Measurements from ENCODE around the gene KCNQ1.
A peak's percentile ranks its signal among the peaks of the same experiment; 100 is the strongest.

KCNQ1 gene

DNA sequence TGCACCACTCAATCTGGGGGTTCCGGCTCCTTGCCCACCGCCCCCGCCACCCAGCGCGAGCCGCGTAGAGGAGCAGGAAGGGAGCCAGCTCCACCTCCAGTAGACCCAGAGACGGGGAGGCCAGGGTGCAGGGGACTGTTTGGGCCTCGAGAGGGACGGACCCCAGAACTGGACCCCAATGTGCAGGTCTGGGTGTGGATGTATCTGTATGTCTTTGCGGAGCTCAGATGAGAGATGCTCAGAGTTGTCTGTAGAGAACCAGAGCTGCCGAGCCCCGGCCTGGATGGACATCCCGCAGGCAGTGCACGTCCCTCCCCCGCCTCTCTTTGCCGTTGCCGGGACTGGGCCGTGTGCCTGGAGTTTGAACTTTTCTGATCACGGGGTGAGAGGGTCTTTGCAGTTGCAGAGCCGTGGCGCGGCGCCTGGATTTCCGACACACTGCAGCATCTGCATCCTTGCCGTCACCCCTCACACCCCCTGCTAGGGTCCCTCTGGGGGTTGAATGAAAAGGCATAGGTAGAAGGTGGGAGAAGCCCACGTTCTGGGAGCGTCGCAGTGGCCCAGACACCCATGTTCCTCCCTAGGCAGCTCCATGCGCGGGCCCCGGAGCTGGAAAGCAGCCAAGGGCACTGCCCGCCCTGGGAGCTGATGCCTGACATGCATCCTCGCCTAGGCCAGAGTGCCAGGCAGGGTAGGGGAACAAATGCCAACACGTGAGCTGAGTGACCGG, 105.2 kb downstream of the KCNQ1 start:
- Mint-ChIP-seq H3K9me3 (no peaks in the 10 kb centered on the region), H3K27me3 (no peaks in the 10 kb centered on the region), H3K4me3 (no peak overlapping the region), H3K4me1 (peaks cover 3% of the 10 kb centered on the region), H3K27ac (peak overlapping the region; percentile 52), H3K36me3 (no peaks in the 10 kb centered on the region)
- DNase-seq = peak; percentile 16
- CTCF ChIA-PET = no interaction called here

DNA sequence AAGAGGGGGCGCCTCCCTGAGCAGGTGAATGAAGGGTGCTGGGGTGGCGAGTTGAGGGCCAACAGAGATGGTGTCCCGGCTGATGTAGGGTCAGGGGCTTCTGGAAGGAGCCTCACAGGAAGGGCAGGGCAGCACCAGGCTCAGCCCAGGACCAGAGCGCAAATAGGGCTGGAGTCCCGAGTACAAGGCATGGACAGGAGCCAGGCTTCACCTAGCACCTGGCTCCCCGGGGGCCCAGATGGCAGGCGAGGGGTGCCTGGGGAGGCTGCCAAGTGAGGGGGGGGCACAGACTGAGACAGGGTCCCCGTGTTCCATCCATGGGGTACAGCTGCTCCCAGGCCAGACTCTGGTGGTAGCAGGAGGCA, 105.8 kb downstream of the KCNQ1 start:
- CTCF ChIA-PET = no interaction called here
- Mint-ChIP-seq H3K4me3 (no peak overlapping the region), H3K4me1 (peaks cover 3% of the 10 kb centered on the region), H3K36me3 (no peaks in the 10 kb centered on the region), H3K27ac (no peak overlapping the region), H3K9me3 (no peaks in the 10 kb centered on the region), H3K27me3 (no peaks in the 10 kb centered on the region)
- DNase-seq = peak; percentile 3

DNA sequence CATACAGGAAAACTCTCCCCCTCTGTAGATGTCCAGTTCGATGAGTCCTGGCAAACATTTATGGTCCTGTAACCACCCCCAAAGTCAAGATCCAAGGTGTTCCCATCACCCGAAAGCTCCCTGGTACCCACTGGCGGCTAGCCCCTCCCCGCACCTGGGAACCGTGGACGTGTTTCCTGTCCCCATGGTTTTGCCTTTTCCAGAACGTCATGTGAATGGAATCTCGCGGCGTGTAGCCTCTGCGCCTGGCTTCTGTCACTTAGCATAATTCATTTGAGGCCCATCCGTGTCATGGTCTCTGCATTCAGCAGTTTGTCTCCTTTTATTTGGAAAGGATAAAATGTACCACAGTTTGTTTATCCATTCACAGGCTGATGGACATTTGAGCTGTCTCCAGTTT, 106.3 kb downstream of the KCNQ1 start:
- H3K27me3 Mint-ChIP-seq = no peaks in the 10 kb centered on the region
- H3K4me3 Mint-ChIP-seq = no peak overlapping the region
- H3K36me3 Mint-ChIP-seq = no peaks in the 10 kb centered on the region
- peak; percentile 8 for DNase-seq
- CTCF ChIA-PET = no interaction called here
- no peak overlapping the region for H3K27ac Mint-ChIP-seq
- peaks cover 3% of the 10 kb centered on the region for H3K4me1 Mint-ChIP-seq
- no peaks in the 10 kb centered on the region for H3K9me3 Mint-ChIP-seq

DNA sequence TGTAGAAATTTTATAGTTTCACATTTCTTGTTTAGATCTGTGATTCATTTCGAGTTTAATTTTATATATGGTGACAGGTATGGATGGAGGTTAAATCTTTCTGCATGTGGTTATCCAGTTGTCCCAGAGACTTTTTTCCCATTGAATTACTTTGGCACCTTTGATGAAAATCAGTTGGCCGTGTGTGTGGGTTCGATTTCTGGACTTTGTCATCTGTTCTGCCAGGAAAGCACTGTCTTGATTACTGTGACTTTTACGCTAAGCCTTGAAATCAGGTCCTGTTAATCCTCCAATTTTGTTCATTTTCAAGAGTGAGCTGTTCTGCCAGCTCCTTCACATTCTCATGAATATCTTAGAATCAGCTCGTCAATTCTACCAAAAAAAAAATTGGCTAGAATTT, 107.4 kb downstream of the KCNQ1 start:
- Mint-ChIP-seq H3K4me3 (no peak overlapping the region), H3K27me3 (no peaks in the 10 kb centered on the region), H3K36me3 (no peaks in the 10 kb centered on the region), H3K27ac (no peak overlapping the region), H3K4me1 (peaks cover 3% of the 10 kb centered on the region), H3K9me3 (no peaks in the 10 kb centered on the region)
- no peak for DNase-seq
- CTCF ChIA-PET = interaction anchor here (0.6 kb wide), 1 partner anchor 336 kb away, joined by 3 read pairs; no protein-coding TSS in a partner anchor

DNA sequence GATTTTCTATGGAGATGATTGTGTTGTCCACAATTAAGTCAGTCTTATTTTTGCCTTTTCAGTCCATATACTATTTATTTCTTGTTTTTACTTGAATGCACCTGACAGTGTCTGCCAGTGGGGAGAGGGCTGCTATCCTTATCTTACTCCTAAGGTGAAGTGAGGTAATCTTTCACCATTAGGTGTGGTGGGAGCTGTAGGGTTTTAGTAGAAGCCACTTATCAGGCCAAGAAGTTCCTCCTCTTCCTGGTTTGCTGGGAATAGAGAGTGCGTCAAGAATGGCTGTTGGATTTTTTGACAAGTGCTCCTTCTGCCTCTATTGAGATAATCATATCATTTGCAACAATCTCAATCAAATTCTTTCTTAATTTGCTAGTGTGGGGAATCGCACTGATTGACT, 108.4 kb downstream of the KCNQ1 start:
- Mint-ChIP-seq H3K27ac (no peak overlapping the region), H3K4me3 (no peak overlapping the region), H3K4me1 (peaks cover 3% of the 10 kb centered on the region), H3K36me3 (no peaks in the 10 kb centered on the region), H3K27me3 (no peaks in the 10 kb centered on the region), H3K9me3 (no peaks in the 10 kb centered on the region)
- DNase-seq = no peak
- CTCF ChIA-PET = no interaction called here

DNA sequence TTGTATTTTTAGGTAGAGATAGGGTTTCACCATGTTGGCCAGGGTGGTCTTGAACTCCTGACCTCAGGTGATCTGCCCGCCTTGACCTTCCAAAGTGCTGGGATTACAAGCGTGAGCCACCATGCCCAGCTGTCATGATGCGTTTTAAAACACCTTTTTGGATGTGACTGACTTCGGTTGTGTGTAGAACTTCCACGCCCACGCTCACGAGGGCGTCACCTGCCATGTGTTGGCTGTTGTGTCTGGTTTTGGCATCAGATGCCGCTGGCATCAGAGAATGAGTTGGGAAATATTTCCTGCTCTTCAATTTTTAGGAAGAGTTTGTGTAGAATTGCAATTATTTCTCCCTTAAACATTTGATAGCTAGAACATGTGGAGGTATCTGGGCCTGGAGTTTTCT, 109.1 kb downstream of the KCNQ1 start:
- H3K27me3 Mint-ChIP-seq = no peaks in the 10 kb centered on the region
- DNase-seq = no peak
- CTCF ChIA-PET = no interaction called here
- no peaks in the 10 kb centered on the region for H3K9me3 Mint-ChIP-seq
- H3K27ac Mint-ChIP-seq = no peak overlapping the region
- peaks cover 5% of the 10 kb centered on the region for H3K4me1 Mint-ChIP-seq
- H3K4me3 Mint-ChIP-seq = no peak overlapping the region
- no peaks in the 10 kb centered on the region for H3K36me3 Mint-ChIP-seq

DNA sequence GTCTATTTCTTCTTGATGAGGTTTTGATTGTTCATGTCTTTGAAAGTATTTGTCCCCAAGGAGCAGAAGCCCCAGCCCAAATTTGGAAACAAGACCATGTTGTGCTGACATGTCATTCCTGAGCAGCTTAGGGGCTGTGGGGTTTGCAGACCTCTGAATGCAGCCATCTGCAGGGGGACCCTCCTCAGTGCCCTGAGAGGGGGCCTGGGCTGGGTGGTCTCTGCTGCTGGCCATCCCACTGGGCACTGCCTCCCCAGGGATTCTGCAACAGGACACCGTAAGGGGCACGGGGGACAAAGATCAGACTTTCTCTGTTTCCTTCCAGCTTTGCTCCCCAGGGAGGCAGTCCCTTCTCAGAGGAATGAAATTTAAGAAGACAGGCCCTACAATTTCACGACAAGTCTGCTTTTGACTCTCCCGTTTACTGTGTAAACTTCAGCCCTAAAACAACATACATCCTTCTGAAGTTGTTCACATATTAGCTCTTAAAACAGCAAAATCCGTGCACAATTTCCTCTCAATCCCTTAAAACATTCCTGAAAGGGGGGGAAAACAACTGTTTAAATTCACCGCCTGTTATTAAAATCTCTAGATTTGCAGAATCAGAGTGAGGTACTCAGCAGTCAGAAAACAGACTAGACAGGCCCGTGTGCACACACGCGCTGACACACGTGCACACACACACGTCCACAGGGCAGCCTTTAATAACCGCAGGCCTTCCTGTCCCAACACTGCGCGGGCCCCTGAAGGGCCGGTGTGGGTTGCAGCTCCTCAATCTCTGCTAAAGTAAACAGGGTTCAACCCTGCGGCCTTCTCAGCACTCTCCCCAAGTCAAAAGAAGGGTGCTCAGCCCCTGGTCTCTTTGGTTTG, 109.8 kb downstream of the KCNQ1 start:
- no peak for DNase-seq
- no peaks in the 10 kb centered on the region for H3K36me3 Mint-ChIP-seq
- H3K4me1 Mint-ChIP-seq = peaks cover 8% of the 10 kb centered on the region
- no peak overlapping the region for H3K4me3 Mint-ChIP-seq
- H3K27ac Mint-ChIP-seq = no peak overlapping the region
- H3K9me3 Mint-ChIP-seq = no peaks in the 10 kb centered on the region
- CTCF ChIA-PET = no interaction called here
- H3K27me3 Mint-ChIP-seq = no peaks in the 10 kb centered on the region

DNA sequence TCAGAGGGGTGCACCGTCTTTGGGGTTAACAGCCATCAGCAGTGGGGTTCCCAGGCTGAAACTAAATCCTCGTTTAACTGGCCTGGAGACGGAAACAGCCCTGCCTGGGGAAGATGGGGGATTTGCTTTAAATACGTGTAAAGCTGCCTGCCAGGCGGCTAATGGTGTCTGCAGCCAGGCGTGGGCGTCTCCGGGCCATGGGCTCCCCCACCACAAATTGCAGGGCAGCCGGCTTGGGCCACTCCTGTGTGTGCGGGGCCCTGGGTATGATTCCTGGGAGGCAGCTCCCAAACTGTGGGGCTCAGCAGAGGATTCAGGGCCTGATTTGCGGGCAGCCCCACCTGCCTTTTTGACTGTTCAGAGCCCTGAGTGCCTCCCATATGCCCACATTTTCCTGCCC, 110.5 kb downstream of the KCNQ1 start:
- Mint-ChIP-seq H3K4me3 (no peak overlapping the region), H3K9me3 (no peaks in the 10 kb centered on the region), H3K27ac (no peak overlapping the region), H3K36me3 (no peaks in the 10 kb centered on the region), H3K27me3 (no peaks in the 10 kb centered on the region), H3K4me1 (peaks cover 8% of the 10 kb centered on the region)
- CTCF ChIA-PET = no interaction called here
- no peak for DNase-seq

DNA sequence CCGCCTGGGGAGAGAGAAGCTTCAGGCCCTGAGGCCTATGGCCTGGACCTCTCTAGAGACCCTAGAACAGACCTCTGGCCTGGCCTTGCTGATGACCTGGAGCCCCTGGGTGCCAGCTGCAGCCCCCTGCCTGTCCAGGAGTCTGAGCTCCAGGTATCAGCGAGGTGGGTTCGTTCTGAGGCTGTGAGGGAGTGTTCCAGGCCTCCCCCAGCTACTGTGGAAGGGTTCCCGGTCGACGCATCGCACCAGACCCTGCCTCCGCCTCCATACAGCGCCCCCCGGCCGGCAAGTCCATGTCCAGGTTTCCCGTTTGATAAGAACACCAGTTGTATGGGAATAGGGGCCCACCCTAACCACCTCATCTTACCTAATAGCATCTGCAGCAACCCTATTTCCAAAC, 111.1 kb downstream of the KCNQ1 start:
- Mint-ChIP-seq H3K36me3 (no peaks in the 10 kb centered on the region), H3K27ac (no peak overlapping the region), H3K4me3 (no peak overlapping the region), H3K27me3 (no peaks in the 10 kb centered on the region), H3K4me1 (peaks cover 8% of the 10 kb centered on the region), H3K9me3 (no peaks in the 10 kb centered on the region)
- CTCF ChIA-PET = no interaction called here
- no peak for DNase-seq

DNA sequence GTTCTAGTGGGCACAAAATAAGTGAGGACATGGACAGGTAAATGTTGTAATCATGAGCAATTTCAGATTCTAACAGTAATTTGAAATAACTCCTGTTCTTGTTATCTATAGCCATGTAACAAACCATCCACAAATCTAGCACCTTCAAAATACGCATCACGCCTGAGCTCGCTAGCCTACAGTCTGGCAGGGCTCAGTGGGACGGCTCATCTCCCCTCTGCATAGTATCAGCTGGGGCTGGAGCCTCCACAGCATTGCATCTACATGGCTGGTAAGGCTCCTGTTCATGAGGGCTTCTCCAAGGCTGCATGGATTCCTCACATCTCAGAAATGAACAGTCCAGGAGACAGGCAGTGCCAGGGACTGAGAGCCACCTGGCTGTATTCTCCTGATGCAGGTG, 112.6 kb downstream of the KCNQ1 start:
- Mint-ChIP-seq H3K27ac (no peak overlapping the region), H3K36me3 (no peaks in the 10 kb centered on the region), H3K27me3 (no peaks in the 10 kb centered on the region), H3K4me1 (peaks cover 8% of the 10 kb centered on the region), H3K9me3 (no peaks in the 10 kb centered on the region), H3K4me3 (no peak overlapping the region)
- CTCF ChIA-PET = no interaction called here
- DNase-seq = no peak

DNA sequence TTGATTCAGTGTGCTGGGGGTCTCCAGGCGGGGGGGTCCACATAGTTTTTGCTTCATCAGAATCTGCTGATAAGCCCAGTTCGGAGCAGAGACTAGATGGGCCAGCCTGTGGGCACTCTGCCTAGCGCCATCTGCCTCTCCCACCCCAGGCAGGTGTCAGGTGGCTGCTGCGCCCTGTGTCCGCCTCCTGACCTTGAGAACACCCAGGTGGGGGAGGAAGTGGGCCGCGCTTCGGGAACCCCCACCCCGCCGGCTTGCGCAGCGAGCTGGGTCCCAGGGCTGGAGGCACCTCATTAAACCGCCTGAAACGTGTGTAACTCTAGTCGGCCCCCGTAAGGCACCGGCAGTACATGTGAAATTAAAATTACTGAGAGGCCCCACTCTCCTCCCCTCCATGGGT, 113.6 kb downstream of the KCNQ1 start:
- H3K27ac Mint-ChIP-seq = no peak overlapping the region
- CTCF ChIA-PET = no interaction called here
- no peaks in the 10 kb centered on the region for H3K27me3 Mint-ChIP-seq
- DNase-seq = no peak
- no peaks in the 10 kb centered on the region for H3K36me3 Mint-ChIP-seq
- H3K4me1 Mint-ChIP-seq = peaks cover 5% of the 10 kb centered on the region
- no peak overlapping the region for H3K4me3 Mint-ChIP-seq
- H3K9me3 Mint-ChIP-seq = no peaks in the 10 kb centered on the region

DNA sequence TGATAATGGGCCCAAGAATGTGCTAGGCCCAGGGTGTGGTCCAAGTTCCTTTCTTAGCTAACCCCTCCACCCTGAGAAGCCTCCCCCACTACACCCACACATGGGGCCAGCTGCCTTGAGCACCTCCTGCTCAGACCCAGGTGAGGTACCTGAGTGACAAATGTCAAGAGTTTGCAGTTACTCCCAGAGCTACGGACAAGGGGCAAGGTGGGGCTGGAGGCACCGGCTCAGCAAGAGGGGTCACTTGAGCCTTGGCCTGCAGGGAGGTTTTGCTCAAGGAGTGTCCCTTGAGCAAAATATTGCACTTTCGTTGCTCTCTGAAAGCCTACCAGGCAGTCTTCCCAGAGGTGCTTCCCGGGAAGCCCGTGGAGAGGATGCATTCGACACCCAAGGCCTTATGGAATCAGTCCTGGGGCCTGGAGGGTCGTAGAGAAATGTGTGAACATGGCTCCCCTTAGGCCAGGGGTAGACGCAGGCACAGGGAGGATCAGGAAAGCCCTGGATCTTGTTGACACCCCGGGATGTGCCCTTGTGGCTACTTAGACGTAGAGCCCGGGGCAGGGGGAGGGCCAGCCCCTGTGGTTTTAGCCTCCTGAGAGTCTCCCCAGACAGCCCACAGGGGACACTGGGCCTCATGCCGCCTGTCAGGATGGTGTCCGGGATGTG, 114.2 kb downstream of the KCNQ1 start:
- DNase-seq = no peak
- H3K4me1 Mint-ChIP-seq = peaks cover 5% of the 10 kb centered on the region
- H3K27ac Mint-ChIP-seq = no peak overlapping the region
- H3K27me3 Mint-ChIP-seq = no peaks in the 10 kb centered on the region
- H3K9me3 Mint-ChIP-seq = no peaks in the 10 kb centered on the region
- CTCF ChIA-PET = no interaction called here
- no peaks in the 10 kb centered on the region for H3K36me3 Mint-ChIP-seq
- no peak overlapping the region for H3K4me3 Mint-ChIP-seq

DNA sequence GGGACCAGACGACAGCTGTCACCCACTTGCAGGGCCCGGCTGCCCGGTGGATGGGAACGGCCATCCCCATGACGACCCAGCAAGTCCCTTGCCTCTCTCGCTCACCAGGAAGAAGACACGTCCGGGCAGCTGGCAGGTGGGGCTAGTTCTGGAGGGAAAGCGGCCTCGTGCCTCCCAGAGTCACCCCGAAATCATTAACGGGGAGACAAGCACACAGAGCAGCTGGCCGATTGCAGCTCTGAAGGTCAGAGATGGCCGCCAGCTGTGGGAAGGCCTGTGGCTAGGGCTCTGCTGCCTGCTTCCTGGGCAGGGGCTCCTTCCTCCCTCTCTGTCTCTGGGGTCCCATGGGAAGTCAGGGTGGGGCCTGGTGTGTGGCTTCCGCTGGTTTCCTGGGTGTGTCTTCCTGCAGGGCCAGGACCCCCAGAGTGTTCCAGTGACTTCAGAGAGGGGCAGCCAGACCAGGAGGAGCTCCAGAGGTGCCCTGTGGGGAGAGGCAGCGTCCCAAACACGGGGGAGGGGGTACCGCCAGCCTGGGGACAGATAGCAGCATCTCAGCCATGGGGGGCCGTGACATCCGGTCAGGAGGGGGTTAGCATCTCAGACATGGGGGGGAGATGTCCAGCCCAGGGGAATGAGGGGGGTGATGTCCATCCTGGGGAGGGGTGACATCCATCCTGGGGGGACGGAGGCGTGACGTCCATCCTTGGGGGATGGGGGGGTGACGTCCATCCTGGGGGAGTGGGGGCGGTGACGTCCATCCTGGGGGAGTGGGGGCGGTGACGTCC, 114.9 kb downstream of the KCNQ1 start:
- no peaks in the 10 kb centered on the region for H3K9me3 Mint-ChIP-seq
- H3K4me1 Mint-ChIP-seq = peaks cover 5% of the 10 kb centered on the region
- no peak overlapping the region for H3K4me3 Mint-ChIP-seq
- H3K27me3 Mint-ChIP-seq = no peaks in the 10 kb centered on the region
- H3K27ac Mint-ChIP-seq = no peak overlapping the region
- CTCF ChIA-PET = no interaction called here
- H3K36me3 Mint-ChIP-seq = no peaks in the 10 kb centered on the region
- no peak for DNase-seq

Data from activated naive CD4-positive, alpha-beta T cell treated with anti-CD3 and anti-CD28 coated beads, Interleukin-2, amount 10 ng/mL, durations not matched to agents 7 days and 5 days (primary cell).